ENCODE measurements around the gene CACNA1H. TPM values are rescaled to one million over a fixed set of nuclear protein-coding genes. Genes with fewer than 3 reads are reported as not detected.

Gene CACNA1H
- total RNA-seq, 4 donors from 2014 or later, result 225 to 361 (median 259) TPM

DNA sequence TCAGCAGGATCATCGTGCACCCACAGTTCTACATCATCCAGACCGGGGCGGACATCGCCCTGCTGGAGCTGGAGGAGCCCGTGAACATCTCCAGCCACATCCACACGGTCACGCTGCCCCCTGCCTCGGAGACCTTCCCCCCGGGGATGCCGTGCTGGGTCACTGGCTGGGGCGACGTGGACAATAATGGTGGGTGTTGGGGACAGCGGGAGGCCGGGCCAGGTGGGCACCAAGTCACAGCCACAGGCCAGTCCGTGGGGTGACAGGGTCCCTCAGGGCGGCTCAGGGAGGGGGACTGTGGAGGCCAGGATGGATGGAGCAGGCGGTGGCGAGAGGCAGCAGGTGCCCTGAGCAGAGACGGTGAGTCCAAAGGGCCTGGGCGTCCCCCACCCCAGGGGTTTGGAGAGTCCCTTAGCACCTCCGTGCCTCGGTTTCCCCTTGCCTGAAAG, 104.0 kb downstream of the CACNA1H start:
- WGBS, result 75% methylated on average over 21 of the region's 22 CpGs

DNA sequence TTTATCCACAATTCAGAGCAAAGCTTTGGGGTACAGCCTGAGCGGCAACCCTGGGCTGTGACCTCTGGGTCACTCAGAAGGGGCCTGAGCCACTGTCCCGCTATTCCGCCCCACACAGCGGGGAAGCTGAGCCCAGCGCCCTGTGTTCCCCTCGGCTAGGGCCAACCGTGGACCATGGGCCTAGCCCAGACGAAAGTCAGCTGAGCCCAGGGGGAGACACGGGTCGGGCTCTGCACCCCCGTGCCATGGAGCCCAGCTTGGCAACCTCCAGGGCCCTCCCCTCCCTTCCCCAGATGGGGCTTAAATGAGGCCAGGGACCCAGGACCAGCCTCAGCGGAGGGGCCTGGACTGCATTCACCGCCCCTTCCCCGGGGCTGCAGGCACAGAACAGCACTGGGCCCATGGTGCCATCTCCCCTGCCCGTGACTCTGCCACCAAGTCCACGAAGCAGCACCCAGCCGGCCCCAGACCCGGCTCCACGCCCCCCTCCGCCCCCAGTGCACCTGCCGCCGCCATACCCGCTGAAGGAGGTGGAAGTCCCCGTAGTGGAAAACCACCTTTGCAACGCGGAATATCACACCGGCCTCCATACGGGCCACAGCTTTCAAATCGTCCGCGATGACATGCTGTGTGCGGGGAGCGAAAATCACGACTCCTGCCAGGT, 104.8 kb downstream of the CACNA1H start:
- TF ChIP-seq POLR2A (IDR thresholded peaks at IDR 0.05; ENCODE audit: low read depth) (no peak), EP300 (IDR thresholded peaks at IDR 0.05) (no peak), POLR2AphosphoS5 (IDR thresholded peaks at IDR 0.05) (no peak)
- TF ChIP-seq, protein P1, sequence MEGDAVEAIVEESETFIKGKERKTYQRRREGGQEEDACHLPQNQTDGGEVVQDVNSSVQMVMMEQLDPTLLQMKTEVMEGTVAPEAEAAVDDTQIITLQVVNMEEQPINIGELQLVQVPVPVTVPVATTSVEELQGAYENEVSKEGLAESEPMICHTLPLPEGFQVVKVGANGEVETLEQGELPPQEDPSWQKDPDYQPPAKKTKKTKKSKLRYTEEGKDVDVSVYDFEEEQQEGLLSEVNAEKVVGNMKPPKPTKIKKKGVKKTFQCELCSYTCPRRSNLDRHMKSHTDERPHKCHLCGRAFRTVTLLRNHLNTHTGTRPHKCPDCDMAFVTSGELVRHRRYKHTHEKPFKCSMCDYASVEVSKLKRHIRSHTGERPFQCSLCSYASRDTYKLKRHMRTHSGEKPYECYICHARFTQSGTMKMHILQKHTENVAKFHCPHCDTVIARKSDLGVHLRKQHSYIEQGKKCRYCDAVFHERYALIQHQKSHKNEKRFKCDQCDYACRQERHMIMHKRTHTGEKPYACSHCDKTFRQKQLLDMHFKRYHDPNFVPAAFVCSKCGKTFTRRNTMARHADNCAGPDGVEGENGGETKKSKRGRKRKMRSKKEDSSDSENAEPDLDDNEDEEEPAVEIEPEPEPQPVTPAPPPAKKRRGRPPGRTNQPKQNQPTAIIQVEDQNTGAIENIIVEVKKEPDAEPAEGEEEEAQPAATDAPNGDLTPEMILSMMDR (IDR thresholded peaks at IDR 0.05), result no peak
- peaks cover 0 to 9% (median 6%) of the 10 kb centered on the region in 4 donors for H3K4me1 ChIP-seq
- intact Hi-C loops (cut with DNase I), result no loop called here
- WGBS, result 78% methylated on average over 14 of the region's 34 CpGs
- H3K27ac ChIP-seq (replicated peaks in 1 of 4), result no peak overlapping the region
- no peak for DNase-seq (ENCODE audit: extremely low spot score)
- H3K27me3 ChIP-seq, result peaks cover 0 to 80% (median 20%) of the 10 kb centered on the region in 4 donors
- H3K4me3 ChIP-seq, result no peak overlapping the region
- H3K36me3 ChIP-seq, result no peaks in the 10 kb centered on the region
- no peaks in the 10 kb centered on the region for H3K9me3 ChIP-seq

More for the DNA sequence above, 104.0 kb downstream of the CACNA1H start:
- intact Hi-C loops (cut with DNase I), result no loop called here
- DNase-seq (ENCODE audit: extremely low spot score), result no peak
- Histone ChIP-seq H3K4me3 (no peak overlapping the region), H3K9me3 (no peaks in the 10 kb centered on the region), H3K36me3 (no peaks in the 10 kb centered on the region), H3K4me1 (peaks cover 0 to 9% (median 6%) of the 10 kb centered on the region in 4 donors), H3K27ac (replicated peaks in 1 of 4) (no peak overlapping the region), H3K27me3 (peaks cover 0 to 72% (median 18%) of the 10 kb centered on the region in 4 donors)
- no peak for TF ChIP-seq POLR2AphosphoS5 (IDR thresholded peaks at IDR 0.05)
- no peak for TF ChIP-seq EP300 (IDR thresholded peaks at IDR 0.05)
- TF ChIP-seq, protein P1 (IDR thresholded peaks at IDR 0.05), result no peak
- no peak for TF ChIP-seq POLR2A (IDR thresholded peaks at IDR 0.05; ENCODE audit: low read depth)

DNA sequence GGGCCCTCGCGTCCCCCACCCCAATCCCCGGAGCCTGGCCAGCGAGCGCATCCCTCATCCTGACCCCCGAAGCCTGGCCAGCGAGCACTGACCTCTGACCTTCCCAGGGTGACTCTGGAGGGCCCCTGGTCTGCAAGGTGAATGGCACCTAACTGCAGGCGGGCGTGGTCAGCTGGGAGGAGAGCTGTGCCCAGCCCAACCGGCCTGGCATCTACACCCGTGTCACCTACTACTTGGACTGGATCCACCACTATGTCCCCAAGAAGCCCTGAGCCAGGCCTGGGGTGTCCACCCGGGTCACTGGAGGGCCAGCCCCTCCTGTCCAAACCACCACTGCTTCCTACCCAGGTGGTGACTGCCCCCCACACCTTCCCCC, 105.3 kb downstream of the CACNA1H start:
- Histone ChIP-seq H3K4me3 (no peak overlapping the region), H3K9me3 (no peaks in the 10 kb centered on the region), H3K4me1 (peaks cover 0 to 9% (median 6%) of the 10 kb centered on the region in 4 donors), H3K27ac (replicated peaks in 1 of 4) (no peak overlapping the region), H3K27me3 (peaks cover 0 to 85% (median 25%) of the 10 kb centered on the region in 4 donors), H3K36me3 (no peaks in the 10 kb centered on the region)
- 61% methylated on average over 4 of the region's 12 CpGs for WGBS
- intact Hi-C loops (cut with DNase I), result no loop called here
- TF ChIP-seq, protein P1 (IDR thresholded peaks at IDR 0.05), result no peak
- no peak for TF ChIP-seq EP300 (IDR thresholded peaks at IDR 0.05)
- TF ChIP-seq POLR2AphosphoS5 (IDR thresholded peaks at IDR 0.05), result no peak
- TF ChIP-seq POLR2A (IDR thresholded peaks at IDR 0.05; ENCODE audit: low read depth), result no peak
- no peak for DNase-seq (ENCODE audit: extremely low spot score)

DNA sequence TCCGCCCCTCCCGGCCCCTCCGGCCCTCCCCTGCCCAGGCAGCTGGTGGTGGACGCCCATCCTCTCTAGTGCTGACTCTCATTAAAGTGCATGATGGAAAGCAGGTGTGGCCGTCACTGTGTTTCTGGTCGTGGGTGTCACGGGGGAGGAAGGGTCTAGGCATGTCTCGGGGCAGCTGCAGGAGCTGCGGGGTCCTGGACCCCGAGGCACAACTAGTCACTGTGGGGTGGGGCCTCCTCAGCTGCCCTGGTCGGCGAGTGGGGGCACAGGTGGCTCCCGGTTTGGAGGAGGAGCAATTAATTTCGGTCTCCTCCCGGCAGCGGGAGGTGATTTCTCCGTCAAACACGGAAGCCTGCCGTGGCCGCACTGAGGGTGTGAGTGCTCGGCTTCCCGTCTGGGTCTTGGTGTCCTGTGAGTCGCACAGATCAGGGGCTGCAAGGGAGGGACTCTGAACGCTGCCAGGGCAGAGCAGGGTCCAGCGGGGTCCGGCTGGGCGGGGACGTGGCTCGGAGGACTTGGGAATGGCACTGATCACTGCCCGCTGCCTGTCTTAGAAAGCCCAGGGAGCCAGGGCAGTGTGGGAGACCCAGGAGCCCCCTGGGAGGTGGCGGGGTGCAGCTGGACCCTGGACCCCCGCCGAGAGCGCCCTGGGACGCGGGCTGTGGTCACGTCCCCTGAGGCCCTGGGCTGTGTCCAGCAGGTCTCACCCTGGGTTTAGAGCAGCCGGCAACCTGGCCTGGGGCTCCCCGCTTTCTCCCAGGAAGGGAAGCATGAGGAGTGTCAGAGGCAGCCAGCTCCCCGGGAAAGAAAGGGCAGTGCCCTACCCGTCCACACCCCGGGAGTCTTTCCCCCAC, 106.2 kb downstream of the CACNA1H start:
- Histone ChIP-seq H3K9me3 (no peaks in the 10 kb centered on the region), H3K36me3 (no peaks in the 10 kb centered on the region), H3K4me3 (no peak overlapping the region), H3K27me3 (peaks cover 0 to 91% (median 26%) of the 10 kb centered on the region in 4 donors), H3K4me1 (peaks cover 0 to 9% (median 6%) of the 10 kb centered on the region in 4 donors), H3K27ac (replicated peaks in 1 of 4) (no peak overlapping the region)
- intact Hi-C loops (cut with DNase I), result no loop called here
- TF ChIP-seq EP300 (IDR thresholded peaks at IDR 0.05) (no peak), POLR2A (IDR thresholded peaks at IDR 0.05; ENCODE audit: low read depth) (no peak), POLR2AphosphoS5 (IDR thresholded peaks at IDR 0.05) (no peak)
- TF ChIP-seq, protein P1 (IDR thresholded peaks at IDR 0.05), result no peak
- DNase-seq (ENCODE audit: extremely low spot score), result no peak
- WGBS, result no CpG with 5 or more reads among the region's 42 CpGs
